LNCaP clone FGC (cell line): ENCODE results near the gene ADAM22.

Experiments
- DNase-seq: peaks from one replicate; pipeline ENCODE4 v3.0.0-alpha.2; 2011; ENCODE audit warnings: low read depth
- H3K4me3 ChIP-seq: 2 replicates; pipeline ENCODE4 v1.5.1; 2011; ENCODE audit warnings: mild to moderate bottlenecking, low read depth, low read length, control low read depth
- CTCF ChIP-seq: IDR thresholded peaks from 2 replicates; pipeline ENCODE4 v1.5.1; 2012; ENCODE audit warnings: mild to moderate bottlenecking; ENCODE audit not compliant: control insufficient read depth, insufficient read depth; ENCODE audit errors: extremely low read depth

Gene ADAM22

GRCh38 chr7:88062238-88062637, 128.2 kb downstream of the ADAM22 start:
- DNase-seq = no peak
- H3K4me3 ChIP-seq = no peak overlapping the region
- no peak for TF ChIP-seq CTCF

GRCh38 chr7:88069093-88069492, 135.0 kb downstream of the ADAM22 start:
- no peak overlapping the region for H3K4me3 ChIP-seq

GRCh38 chr7:88071994-88072714, 138.1 kb downstream of the ADAM22 start:
- no peak for DNase-seq
- no peak overlapping the region for H3K4me3 ChIP-seq
- no peak for TF ChIP-seq CTCF

More at GRCh38 chr7:88069093-88069492, 135.0 kb downstream of the ADAM22 start:
- no peak for TF ChIP-seq CTCF
- DNase-seq = no peak

GRCh38 chr7:88072715-88073055, 138.6 kb downstream of the ADAM22 start:
- no peak for TF ChIP-seq CTCF
- no peak for DNase-seq

GRCh38 chr7:88073626-88074025, 139.6 kb downstream of the ADAM22 start:
- no peak for TF ChIP-seq CTCF
- no peak for DNase-seq
- H3K4me3 ChIP-seq = no peak overlapping the region

More at GRCh38 chr7:88072715-88073055, 138.6 kb downstream of the ADAM22 start:
- H3K4me3 ChIP-seq = no peak overlapping the region

- no peak overlapping the region for H3K4me3 ChIP-seq
- TF ChIP-seq CTCF = no peak
- DNase-seq = no peak
Measured at GRCh38 chr7:88075216-88075615, 141.2 kb downstream of the ADAM22 start.

- DNase-seq = no peak
- H3K4me3 ChIP-seq = no peak overlapping the region
- no peak for TF ChIP-seq CTCF
Measured at GRCh38 chr7:88083883-88084282, 149.8 kb downstream of the ADAM22 start.
